Myocyte (in vitro differentiated cells): ENCODE data around the gene TIGIT. TPM values are rescaled to one million over a fixed set of nuclear protein-coding genes. Genes with fewer than 3 reads are reported as not detected.

Experiments
- DNase-seq: peaks from one replicate; pipeline ENCODE4 v3.0.0-alpha.2; 2012; ENCODE audit warnings: low read depth
- microRNA counts: library from miRNA; unstranded; fragments of <30 nt; microRNA quantifications from one replicate; lab custom pipeline; 2016
- total RNA-seq: library from RNA; depleted of rRNA; stranded (reverse); fragments of >200 nt; gene quantifications from 2 replicates; pipeline ENCODE4 v1.2.3, GENCODE V29; 2014

Gene TIGIT
- total RNA-seq, 1 donor from 2014 or later: not detected

DNA sequence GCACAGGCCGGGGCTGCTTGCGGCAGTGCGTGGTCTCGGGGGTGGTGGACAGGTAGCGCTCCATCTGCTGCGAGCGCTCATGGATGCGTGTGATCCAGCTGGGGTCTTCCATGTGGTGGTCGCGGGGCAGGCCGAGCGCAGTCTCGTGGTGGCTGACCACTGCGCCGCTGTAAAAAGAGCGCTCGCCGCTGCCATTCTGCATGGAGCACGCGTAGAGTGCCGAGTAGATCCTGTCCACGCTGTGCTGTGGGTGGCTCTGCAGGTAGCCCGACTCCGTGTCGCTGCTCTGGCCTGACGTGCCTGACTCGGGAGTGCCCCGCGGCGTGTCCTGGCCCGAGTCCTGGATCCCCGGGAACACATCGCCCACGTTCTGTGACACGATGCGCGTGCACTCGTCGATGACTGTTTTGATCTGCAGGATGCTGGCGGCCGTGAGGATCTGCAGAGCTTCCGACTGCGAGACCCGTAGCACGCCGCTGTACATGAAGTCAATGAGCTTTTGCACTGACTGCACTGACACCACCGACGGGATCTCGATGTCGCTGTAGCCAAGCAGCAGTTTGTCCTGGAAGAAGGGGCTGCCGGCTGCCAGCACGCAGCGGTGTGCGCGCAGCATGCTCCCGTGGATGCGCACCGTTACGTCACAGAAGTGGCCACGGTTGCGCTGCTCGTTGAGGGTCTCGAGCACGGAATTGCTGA lies 57.4 kb downstream of the TIGIT start:
- DNase-seq: no peak

DNA sequence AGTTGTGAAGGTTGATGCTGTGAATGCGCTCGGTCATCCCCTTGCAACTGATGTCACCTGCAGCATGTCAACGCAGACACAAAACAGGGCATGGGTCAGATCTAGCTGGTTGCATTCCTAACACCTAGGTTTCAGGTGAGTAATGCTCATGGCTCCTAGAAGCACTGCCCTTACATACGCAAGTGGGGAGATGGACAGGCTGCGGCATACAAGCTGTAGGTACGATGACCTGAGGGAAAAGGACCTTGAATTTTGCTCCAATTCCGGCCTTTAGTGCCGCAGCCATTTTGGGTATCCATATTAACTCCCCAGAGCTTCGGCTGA lies 58.0 kb downstream of the TIGIT start:
- DNase-seq: no peak

DNA sequence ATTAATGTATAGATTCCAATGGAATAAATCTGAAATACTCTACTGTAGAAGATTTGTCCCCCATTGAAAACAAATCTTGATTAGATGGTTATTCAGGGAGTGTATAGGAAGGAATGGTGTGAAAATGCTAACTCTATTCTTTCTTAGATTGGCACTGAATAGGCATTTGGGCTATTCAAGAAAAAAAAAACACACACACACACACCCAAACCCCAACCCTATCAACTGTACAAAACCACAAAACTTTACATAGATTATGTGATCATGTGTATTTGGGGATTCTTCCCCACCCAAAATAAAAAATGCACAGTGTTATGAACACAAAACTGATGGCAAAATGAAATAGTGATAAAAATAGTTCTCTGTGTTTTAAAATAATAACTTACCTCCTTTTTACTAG lies 61.8 kb downstream of the TIGIT start:
- DNase-seq: no peak

DNA sequence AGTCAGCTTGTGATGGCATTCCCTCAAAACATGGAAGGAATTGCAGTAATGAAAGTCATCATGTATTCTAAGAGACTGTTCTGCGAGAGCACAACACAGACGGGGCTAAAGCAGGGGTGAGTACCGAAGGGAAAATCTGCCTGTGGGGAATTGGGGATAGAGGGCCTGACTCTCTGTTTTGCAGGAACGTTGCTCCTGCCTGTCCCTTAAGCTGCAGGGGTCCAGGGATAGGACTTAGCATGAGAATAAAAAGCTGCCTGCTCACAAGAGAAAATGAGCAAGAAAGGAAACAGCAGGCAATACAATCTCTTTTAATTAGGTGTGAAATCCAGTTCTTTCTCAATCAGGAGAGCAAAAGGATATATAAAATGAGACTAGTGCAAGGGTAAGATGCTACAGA lies 62.2 kb downstream of the TIGIT start:
- DNase-seq: no peak

DNA sequence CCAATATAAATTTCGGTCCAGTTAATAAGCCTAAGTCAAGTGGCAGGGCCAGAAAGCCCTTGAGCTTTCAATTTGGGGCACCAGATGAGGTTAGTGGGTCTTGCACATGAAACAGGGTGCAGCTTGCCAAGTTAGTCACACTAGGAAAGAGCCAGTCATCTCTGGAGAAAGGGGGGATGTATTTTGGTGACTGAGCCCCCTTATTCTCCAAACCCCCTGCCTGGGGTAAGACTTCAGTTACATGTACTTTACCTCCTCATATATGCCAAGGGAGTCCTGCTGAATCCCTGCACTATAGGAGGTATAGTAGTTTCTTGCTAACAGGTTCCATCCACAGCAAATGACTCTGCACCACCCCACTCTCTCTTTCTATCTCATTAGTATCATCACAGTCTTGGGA lies 62.7 kb downstream of the TIGIT start:
- DNase-seq: no peak

MicroRNAs within 50 kb of the gene (microRNA counts, 767-probe panel; counts per million panel counts)
- not detected for microRNA hsa-miR-568 (lab: Ali Mortazavi, UCI)

Other genes with a start within 250 kb of the TIGIT start
- 1.4 TPM in 2 replicates for gene CCDC191, start 237.5 kb upstream of the TIGIT start, total RNA-seq
- 8.0 and 12.4 TPM in 2 replicates for gene QTRT2, start 237.3 kb upstream of the TIGIT start, total RNA-seq
- not detected in 2 replicates for gene DRD3, start 115.0 kb upstream of the TIGIT start, total RNA-seq
- gene ZNF80, start 56.5 kb upstream of the TIGIT start, total RNA-seq: 0.10 TPM in 1 of 2 replicates, not detected in the other